ENCODE data around the gene DIRAS3. TPM values are rescaled to one million over a fixed set of nuclear protein-coding genes. Genes with fewer than 3 reads are reported as not detected.

DIRAS3 gene
- total RNA-seq, 2 donors from 2014 or later = 2.8 to 3.0 TPM

DNA sequence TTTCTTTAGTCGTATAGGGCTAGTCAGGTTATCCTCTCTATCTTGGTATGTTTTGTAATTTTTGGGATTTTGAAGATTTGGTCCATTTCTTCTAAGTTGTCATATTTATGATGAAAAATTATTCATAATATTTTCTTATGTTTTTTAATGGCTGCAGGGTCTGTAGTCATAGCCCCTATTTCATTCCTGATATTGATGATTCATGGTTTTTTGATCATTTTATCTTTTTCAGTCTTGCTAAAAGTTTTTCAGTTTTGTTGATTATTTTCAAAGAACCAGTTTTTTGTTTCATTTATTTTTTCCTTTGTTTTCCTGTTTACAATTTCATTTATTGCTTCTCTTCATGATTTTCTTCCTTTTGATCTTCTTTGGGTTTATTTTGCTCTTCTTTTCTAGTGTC is 50.2 kb downstream of the DIRAS3 start:
- WGBS = 0% methylated on average over 1 of the region's 1 CpG
- no peak for DNase-seq (ENCODE audit: low spot score)
- no peak overlapping the region for H3K4me3 ChIP-seq
- H3K4me1 ChIP-seq (replicated peaks) = no peaks in the 10 kb centered on the region
- no peaks in the 10 kb centered on the region for H3K9me3 ChIP-seq
- intact Hi-C loops (cut with DNase I) = no loop called here
- no peak for TF ChIP-seq POLR2A (IDR thresholded peaks at IDR 0.05)
- TF ChIP-seq, protein P1, sequence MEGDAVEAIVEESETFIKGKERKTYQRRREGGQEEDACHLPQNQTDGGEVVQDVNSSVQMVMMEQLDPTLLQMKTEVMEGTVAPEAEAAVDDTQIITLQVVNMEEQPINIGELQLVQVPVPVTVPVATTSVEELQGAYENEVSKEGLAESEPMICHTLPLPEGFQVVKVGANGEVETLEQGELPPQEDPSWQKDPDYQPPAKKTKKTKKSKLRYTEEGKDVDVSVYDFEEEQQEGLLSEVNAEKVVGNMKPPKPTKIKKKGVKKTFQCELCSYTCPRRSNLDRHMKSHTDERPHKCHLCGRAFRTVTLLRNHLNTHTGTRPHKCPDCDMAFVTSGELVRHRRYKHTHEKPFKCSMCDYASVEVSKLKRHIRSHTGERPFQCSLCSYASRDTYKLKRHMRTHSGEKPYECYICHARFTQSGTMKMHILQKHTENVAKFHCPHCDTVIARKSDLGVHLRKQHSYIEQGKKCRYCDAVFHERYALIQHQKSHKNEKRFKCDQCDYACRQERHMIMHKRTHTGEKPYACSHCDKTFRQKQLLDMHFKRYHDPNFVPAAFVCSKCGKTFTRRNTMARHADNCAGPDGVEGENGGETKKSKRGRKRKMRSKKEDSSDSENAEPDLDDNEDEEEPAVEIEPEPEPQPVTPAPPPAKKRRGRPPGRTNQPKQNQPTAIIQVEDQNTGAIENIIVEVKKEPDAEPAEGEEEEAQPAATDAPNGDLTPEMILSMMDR (IDR thresholded peaks at IDR 0.05) = no peak
- TF ChIP-seq POLR2AphosphoS5 (IDR thresholded peaks at IDR 0.05) = no peak
- H3K36me3 ChIP-seq = no peaks in the 10 kb centered on the region
- no peaks in the 10 kb centered on the region for H3K27me3 ChIP-seq (replicated peaks; ENCODE audit: insufficient read depth)
- no peak overlapping the region for H3K27ac ChIP-seq

DNA sequence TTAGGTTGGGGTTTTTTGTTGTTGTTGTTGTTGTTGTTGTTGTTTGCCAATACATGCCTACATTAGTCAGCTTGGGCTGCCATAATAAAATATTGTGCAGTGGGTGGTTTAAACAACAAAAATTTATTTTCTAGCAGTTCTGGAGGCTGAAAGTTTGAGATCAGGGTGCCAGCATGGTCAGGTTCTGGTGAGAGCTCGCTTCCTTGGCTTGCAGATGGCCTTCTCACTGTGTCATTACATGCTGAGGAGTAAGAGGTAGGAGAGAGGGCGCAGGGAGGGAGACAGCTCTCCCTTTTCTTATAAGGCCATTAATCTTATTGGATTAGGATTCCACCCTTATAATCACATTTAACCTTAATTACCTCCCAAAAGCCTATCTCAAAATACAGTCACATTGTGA is 52.7 kb downstream of the DIRAS3 start:
- Histone ChIP-seq H3K4me1 (replicated peaks) (no peaks in the 10 kb centered on the region), H3K27ac (no peak overlapping the region), H3K36me3 (no peaks in the 10 kb centered on the region), H3K9me3 (no peaks in the 10 kb centered on the region), H3K4me3 (no peak overlapping the region), H3K27me3 (replicated peaks; ENCODE audit: insufficient read depth) (no peaks in the 10 kb centered on the region)
- no peak for DNase-seq (ENCODE audit: low spot score)
- TF ChIP-seq, protein P1 (IDR thresholded peaks at IDR 0.05) = no peak
- TF ChIP-seq POLR2AphosphoS5 (IDR thresholded peaks at IDR 0.05) (no peak), POLR2A (IDR thresholded peaks at IDR 0.05) (no peak)
- 86% methylated on average over 2 of the region's 2 CpGs for WGBS
- intact Hi-C loops (cut with DNase I) = no loop called here

Other genes with a start within 250 kb of the DIRAS3 start
- gene GNG12, start 217.2 kb downstream of the DIRAS3 start, total RNA-seq = 10 to 100 TPM; 49.4 to 61.5 TPM
- gene WLS, start 181.9 kb upstream of the DIRAS3 start, total RNA-seq = 10 to 100 TPM; 74.5 to 92.1 TPM

Measured in prostate gland (tissue), 2 donors.